IPS-NIHi11 (cell line): ENCODE measurements around the gene TMEM54.
"Not testable (repeated sequence)": the region's sequence is repeated elsewhere in the genome, so short reads cannot be mapped to it uniquely, and the experiment has no call there.

Experiments
- DNase-seq: peaks from one replicate; pipeline ENCODE4 v3.0.0; 2012; ENCODE audit warnings: mixed read lengths, low spot score

Gene TMEM54

GRCh38 chr1:32919811-32920733 lies 18.9 kb upstream of the TMEM54 start:
- DNase-seq = no peak

GRCh38 chr1:32918179-32918578 lies 17.0 kb upstream of the TMEM54 start:
- DNase-seq = no peak

GRCh38 chr1:32917521-32917920 lies 16.3 kb upstream of the TMEM54 start:
- DNase-seq = no peak

- DNase-seq = no peak
Observed at GRCh38 chr1:32915766-32916706, 14.8 kb upstream of the TMEM54 start.

GRCh38 chr1:32910319-32910718 lies 9.1 kb upstream of the TMEM54 start:
- DNase-seq = no peak

- no peak for DNase-seq
Observed at GRCh38 chr1:32907435-32907834, 6.2 kb upstream of the TMEM54 start.

- DNase-seq = no peak
Observed at GRCh38 chr1:32906654-32907053, 5.5 kb upstream of the TMEM54 start.

- not testable (repeated sequence) for DNase-seq
Observed at GRCh38 chr1:32905588-32905987, 4.4 kb upstream of the TMEM54 start.

- DNase-seq = no peak
Observed at GRCh38 chr1:32904797-32905196, 3.6 kb upstream of the TMEM54 start.

GRCh38 chr1:32903991-32904785 lies 3.0 kb upstream of the TMEM54 start:
- DNase-seq = no peak

GRCh38 chr1:32902535-32902920 lies 1.3 kb upstream of the TMEM54 start:
- no peak for DNase-seq

GRCh38 chr1:32901823-32902534 lies 790 bp upstream of the TMEM54 start:
- DNase-seq = no peak

GRCh38 chr1:32900371-32900955 lies 726 bp downstream of the TMEM54 start:
- peak; percentile 32 for DNase-seq

- no peak for DNase-seq
Observed at GRCh38 chr1:32899586-32900296, 1.4 kb downstream of the TMEM54 start.

GRCh38 chr1:32898958-32899357 lies 2.2 kb downstream of the TMEM54 start:
- no peak for DNase-seq

GRCh38 chr1:32898056-32898455 lies 3.1 kb downstream of the TMEM54 start:
- no peak for DNase-seq

- DNase-seq = no peak
Observed at GRCh38 chr1:32897082-32898049, 3.8 kb downstream of the TMEM54 start.

- no peak for DNase-seq
Observed at GRCh38 chr1:32896451-32896850, 4.7 kb downstream of the TMEM54 start.
